ENCODE measurements around the gene HTR7.

Gene HTR7

GRCh38 chr10:90800232-90800796, 57.5 kb downstream of the HTR7 start:
- DNase-seq: no peak

DNA sequence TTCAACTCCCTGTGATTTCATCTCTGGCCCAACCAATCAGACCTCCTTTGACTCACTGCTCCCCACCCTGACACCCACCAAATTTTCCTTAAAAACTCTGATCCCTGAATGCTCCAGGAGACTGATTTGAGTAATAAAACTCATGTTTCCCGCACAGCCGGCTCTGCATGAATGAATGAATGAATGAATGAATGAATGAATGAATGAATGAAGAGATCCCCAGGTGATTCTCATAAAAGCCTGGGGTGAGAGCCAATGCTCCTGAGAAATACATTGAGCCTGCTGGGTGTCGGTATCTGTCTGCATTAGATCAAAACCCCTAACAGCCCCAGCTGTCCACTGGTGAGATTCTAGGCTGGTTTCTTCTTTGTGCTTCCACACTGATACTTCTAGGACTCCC, 58.7 kb downstream of the HTR7 start:
- DNase-seq: no peak

- no peak for DNase-seq
Measured at GRCh38 chr10:90798482-90798881, 59.4 kb downstream of the HTR7 start.

DNA sequence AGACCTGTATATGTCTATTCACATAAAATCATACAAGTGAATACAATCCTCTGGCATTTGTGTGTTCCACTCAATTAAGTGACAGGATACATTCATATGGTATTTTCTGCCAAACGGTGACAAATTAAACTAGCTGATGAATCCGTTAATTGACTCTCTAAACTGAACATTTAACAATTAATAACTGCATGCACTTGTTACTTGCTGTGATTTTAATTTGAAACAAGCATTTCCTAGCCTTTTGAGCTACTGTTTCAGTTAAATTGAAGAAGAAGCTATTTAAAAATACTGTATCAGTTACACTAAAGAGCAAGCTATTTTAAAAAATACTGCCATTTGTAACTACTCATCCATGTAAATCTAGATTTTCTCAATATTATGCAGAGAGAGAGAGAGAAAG, 67.4 kb downstream of the HTR7 start:
- no peak for DNase-seq

DNA sequence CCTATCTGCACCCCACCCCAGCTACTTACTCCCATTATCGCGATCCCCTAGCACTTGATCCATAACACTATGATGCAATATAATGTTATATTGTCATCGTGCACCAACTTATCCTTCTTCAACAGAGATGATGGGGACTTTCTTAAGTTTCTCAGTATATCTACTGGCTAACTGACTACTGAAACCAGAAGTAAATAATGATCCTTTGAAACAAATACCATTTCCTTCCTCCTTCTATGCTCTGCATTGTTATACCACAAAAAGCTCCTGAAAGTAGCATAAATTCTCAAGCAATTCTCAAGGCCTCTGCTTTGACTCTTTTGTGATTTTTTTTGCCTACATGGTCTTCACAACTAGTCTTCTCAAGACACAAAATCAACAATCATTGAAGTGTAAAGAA, 68.9 kb downstream of the HTR7 start:
- no peak for DNase-seq

GRCh38 chr10:90788199-90788491, 69.7 kb downstream of the HTR7 start:
- no peak for DNase-seq

DNA sequence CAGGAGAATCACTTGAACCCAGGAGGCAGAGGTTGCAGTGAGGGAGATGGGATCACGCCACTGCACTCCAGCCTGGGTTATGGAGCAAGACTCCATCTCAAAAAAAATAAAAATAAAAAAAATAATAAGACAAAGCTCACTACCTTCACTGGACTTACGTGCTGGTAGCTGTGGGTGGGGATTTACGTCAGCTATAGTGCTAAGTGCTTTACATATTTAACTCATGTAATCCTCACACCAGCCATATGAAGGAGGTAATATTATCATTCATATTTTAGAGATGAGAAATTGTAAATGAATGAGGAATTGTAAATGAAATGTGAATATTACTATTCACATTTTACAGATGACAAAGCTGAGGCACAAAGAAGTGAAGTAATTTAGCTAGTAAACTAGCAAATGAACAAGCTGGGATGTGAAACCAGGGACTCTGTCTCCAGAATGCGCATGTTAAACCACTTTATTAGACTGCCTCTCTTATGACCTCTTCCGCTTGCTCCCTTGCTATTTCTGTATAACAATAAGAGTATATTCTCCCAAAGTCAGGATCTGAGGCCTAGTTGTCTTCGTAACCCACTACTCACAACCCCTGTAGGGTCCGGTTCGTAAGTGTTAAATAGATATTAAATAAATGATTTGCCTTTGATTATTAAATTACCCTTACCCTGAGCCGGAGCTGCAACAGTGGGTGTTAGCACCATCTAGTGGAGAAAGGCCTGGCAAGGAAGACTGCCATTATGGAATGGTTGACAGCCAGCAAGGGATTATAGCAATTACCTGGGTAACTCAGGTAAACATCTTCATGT, 70.2 kb downstream of the HTR7 start:
- DNase-seq: no peak

DNA sequence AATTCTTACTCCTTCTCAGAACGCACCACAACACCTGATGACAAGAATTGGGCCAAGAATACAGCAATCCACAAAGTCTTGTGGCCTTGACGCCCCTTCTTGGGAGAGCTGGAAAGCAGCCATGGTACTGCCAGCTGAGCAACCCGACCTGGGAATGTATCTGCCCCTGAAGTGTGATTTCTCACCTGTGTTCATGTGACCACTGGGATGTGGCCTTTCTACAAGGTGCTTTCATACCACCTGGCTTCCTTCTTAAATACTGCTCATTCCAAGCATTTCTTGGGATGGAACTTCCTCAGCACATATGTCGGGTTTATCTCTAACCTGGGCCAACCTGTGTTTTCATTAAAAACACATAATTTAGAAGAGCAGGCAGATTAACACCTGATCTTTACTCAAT, 72.1 kb downstream of the HTR7 start:
- no peak for DNase-seq

DNA sequence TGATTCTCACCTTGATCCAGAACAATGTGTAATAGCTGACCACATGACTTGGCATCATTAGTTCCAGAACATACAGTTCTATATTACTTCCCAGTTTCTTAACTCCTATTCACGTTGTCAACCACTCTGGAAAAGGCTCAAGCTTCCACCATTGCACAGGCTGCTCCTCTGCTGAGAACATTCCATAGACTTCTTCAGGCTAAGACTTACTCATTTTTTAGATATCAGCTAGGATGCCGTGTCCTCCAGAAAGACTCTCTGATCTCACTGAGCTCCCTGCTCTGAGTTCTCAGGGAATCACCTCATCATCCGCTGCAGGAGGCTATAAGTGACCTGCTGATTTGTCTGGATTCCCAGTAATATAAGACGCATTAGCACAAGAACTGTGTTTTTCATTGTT, 73.1 kb downstream of the HTR7 start:
- DNase-seq: no peak

DNA sequence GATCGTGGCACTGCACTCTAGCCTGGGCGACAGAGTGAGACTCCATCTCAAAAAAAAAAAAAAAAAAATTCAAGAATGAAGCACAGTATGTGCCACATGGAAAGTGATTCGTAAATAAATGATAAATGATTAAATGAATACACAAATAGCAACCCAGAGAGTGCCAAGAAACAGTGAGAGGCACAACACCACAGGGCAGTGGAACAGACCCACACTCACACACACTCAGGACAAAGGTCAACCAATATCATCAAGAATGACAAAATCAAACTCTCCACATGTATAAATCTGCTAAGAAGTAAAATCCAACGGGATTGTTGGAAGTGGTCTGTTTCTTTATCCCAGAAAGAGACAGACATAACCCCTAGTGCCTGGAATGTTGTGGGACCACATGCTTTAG, 77.4 kb downstream of the HTR7 start:
- DNase-seq: no peak

DNA sequence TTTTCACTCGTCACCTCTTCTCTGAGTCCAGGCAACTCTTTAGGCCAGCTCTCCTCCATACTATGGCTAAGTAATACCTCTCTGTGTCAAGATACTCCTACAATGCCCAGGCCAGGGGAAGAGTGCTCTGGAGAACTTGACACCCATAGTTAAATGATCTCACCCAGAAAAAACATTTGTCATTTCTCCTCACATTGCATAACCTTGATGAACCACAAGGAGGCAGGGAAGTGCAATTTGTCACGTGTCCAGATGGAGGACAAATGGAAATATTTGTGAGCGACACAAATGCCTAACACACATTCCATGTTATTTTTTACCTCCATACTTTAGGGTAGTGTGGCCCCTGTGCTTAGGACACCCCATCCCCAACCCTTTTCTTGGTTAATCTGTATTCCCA, 78.3 kb downstream of the HTR7 start:
- DNase-seq: no peak

DNA sequence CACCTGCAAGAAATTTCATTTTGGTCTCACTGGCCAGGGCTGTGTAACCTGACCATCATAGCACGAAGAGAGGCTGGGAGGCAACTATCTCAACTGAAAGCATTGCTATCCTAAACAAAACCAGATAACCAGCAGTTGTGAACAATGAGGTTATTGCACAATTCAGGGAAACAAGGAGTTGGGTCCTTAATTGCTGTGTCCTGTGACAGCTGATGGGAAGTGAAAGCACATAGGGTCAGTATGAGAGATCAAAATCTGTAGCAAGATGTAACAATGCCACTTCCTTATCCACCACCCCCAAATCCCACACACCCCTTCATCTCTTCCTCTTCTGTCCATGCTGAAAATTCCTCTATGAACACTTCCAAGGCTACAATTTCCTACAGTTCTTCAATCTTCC, 80.2 kb downstream of the HTR7 start:
- no peak for DNase-seq

DNA sequence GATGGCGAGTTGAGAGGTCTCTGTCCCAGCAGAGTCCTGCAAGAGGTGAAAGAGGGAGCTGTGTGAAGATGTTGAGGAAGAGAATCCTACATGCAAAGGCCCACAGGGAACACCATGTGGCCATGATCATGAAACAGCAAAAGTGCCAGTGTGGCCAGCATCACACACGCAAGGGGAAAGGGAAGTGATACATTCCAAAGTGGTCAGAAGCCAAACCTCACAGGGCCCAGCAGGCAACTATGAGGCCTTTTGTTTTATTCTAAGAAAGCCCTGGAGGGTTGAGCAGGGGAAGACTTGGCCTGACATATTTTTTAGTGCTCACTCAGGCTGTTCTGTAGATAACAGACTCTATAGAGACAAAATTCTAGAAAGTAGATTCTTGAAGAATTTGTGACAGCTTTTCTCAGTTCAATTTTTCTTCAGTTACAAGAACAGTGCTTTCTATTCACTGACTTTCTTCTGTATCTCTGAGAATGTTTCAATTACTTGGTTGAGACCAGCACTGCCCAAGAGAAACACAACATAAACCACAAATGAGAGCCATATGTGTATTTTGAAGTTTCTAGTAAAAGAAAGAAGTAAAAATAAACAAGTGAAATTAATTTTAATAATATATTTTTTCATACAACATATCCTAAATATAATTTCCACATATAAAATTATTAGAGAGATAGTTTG, 82.3 kb downstream of the HTR7 start:
- no peak for DNase-seq

- no peak for DNase-seq
Measured at GRCh38 chr10:90769946-90770841, 87.6 kb downstream of the HTR7 start.

GRCh38 chr10:90751107-90751997, 106.5 kb downstream of the HTR7 start:
- no peak for DNase-seq

DNA sequence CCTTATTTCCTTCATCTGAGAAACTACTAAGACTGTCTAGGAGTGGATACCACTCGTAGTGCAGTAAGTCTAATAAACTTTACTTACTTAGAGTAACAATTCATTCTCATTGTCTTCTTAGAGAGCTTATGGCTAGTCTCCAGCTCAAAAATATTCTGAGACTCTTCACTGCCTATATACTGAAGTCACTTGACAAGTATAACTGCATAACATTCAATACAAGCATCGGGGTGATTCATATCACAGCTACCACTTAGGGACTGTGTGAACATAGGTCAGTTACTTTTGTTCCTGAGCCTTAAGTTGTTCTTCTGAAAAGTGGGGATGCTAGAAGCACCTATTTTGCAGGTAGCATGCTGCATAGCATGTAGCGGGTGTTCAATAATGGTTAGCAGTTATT, 111.0 kb downstream of the HTR7 start:
- no peak for DNase-seq

DNA sequence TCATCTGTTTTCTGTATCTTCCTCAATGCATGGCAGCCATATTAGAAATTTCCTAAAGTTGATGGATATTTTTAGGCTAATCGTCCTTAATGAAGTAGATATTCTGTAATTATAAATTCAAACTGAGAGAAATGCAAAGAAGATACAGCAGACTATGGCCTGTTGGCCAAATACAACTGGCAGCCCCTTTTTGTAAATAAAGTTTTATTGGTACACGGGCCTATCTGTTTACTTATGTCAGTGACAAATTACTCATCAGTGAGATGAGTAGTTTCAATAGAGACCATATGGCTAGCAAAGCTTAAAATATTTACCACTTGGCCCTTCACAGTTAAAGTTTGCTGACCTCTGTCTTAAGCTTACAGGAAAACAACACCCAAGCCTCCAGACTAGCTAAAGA, 112.3 kb downstream of the HTR7 start:
- no peak for DNase-seq

DNA sequence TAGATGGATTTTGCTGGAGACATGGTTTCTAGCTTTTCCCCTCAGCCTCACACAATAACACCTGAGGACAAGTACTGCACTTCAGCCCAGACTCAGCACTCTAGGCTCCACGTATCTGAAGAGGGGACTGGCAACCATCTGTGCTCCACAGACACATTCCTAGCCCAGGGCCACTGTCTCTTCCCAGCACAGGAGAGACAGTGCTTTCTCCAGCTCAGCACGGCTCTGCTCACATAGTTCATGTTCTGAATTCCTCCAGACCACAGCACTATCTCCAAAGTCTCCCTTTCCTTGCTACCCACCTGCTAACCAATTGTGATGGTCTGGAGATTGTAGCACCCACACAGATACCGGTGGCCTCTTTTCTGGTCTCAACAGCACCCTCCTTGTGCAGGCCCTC, 114.5 kb downstream of the HTR7 start:
- no peak for DNase-seq

- peak; percentile 14 for DNase-seq
Measured at GRCh38 chr10:90741926-90742565, 115.8 kb downstream of the HTR7 start.

DNA sequence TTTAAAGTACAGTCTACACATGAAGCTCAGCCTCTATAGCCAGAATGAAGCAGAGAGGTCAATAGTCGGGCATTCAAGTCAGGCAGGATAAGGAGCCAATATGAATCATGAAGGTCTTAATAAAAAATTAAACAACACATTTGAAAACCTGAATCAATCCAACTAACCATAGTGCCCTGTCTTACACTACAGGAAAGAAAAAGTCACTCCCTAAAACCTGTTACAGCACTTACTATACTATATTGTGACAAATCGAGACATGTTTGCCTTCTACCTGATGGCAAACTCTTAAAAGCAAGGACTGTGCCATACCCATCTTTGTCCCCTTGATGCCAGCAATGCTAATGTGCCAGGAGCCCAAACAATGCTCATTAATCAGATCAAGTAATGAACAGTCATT, 117.6 kb downstream of the HTR7 start:
- no peak for DNase-seq

DNA sequence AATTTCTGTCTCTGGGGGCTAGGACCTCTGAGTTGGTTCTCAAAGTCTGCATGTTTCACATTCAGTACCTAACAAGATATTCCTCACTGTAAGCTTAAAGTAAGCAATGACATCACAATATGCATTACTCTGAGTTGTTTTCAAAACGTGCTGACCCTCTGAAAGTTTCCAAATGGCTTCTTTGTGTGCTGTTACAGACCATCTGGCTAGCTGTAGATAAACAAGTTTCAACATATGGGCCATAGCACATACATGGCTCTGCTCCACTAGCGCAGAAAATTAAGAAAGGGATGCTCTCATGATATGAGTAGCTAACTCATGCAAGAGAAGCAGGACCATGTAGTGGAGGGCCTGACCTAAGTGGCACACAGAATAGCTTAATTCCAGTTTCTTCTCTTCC, 119.0 kb downstream of the HTR7 start:
- DNase-seq: no peak

- no peak for DNase-seq
Measured at GRCh38 chr10:90734415-90734814, 123.4 kb downstream of the HTR7 start.
